ENCODE data around the gene ERMN.

Gene ERMN

GRCh38 chr2:157311706-157312105, 13.9 kb downstream of the ERMN start:
- H3K9ac ChIP-seq (ENCODE audit: low read length in 2 of 2) = no peak overlapping the region

GRCh38 chr2:157309878-157310277, 15.7 kb downstream of the ERMN start:
- Histone ChIP-seq H3K9me3 (ENCODE audit: control insufficient read depth in 2 of 2, low read length in 2 of 2) (no peaks in the 10 kb centered on the region), H3K9ac (ENCODE audit: low read length in 2 of 2) (no peak overlapping the region), H3K36me3 (ENCODE audit: control insufficient read depth in 2 of 2, insufficient read depth in 2 of 2, low read length in 2 of 2) (no peaks in the 10 kb centered on the region), H3K27me3 (ENCODE audit: control insufficient read depth in 1 of 2, insufficient read depth in 2 of 2, low read length in 2 of 2) (no peaks in the 10 kb centered on the region), H3K27ac (ENCODE audit: low read length) (no peak overlapping the region), H3K4me3 (ENCODE audit: low read length in 2 of 2) (no peak overlapping the region), H3K4me1 (ENCODE audit: control insufficient read depth, insufficient read depth, low read length) (no peaks in the 10 kb centered on the region)

More at GRCh38 chr2:157311706-157312105, 13.9 kb downstream of the ERMN start:
- no peaks in the 10 kb centered on the region for H3K4me1 ChIP-seq (ENCODE audit: control insufficient read depth, insufficient read depth, low read length)
- H3K9me3 ChIP-seq (ENCODE audit: control insufficient read depth in 2 of 2, low read length in 2 of 2) = no peaks in the 10 kb centered on the region
- no peak overlapping the region for H3K4me3 ChIP-seq (ENCODE audit: low read length in 2 of 2)
- H3K36me3 ChIP-seq (ENCODE audit: control insufficient read depth in 2 of 2, insufficient read depth in 2 of 2, low read length in 2 of 2) = no peaks in the 10 kb centered on the region
- H3K27ac ChIP-seq (ENCODE audit: low read length) = no peak overlapping the region
- H3K27me3 ChIP-seq (ENCODE audit: control insufficient read depth in 1 of 2, insufficient read depth in 2 of 2, low read length in 2 of 2) = no peaks in the 10 kb centered on the region

GRCh38 chr2:157307021-157307420, 18.6 kb downstream of the ERMN start:
- no peak overlapping the region for H3K9ac ChIP-seq (ENCODE audit: low read length in 2 of 2)
- H3K27ac ChIP-seq (ENCODE audit: low read length) = no peak overlapping the region
- no peaks in the 10 kb centered on the region for H3K4me1 ChIP-seq (ENCODE audit: control insufficient read depth, insufficient read depth, low read length)
- H3K27me3 ChIP-seq (ENCODE audit: control insufficient read depth in 1 of 2, insufficient read depth in 2 of 2, low read length in 2 of 2) = no peaks in the 10 kb centered on the region
- no peaks in the 10 kb centered on the region for H3K36me3 ChIP-seq (ENCODE audit: control insufficient read depth in 2 of 2, insufficient read depth in 2 of 2, low read length in 2 of 2)
- H3K9me3 ChIP-seq (ENCODE audit: control insufficient read depth in 2 of 2, low read length in 2 of 2) = no peaks in the 10 kb centered on the region
- no peak overlapping the region for H3K4me3 ChIP-seq (ENCODE audit: low read length in 2 of 2)

- no peaks in the 10 kb centered on the region for H3K27me3 ChIP-seq (ENCODE audit: control insufficient read depth in 1 of 2, insufficient read depth in 2 of 2, low read length in 2 of 2)
- H3K36me3 ChIP-seq (ENCODE audit: control insufficient read depth in 2 of 2, insufficient read depth in 2 of 2, low read length in 2 of 2) = no peaks in the 10 kb centered on the region
- H3K4me1 ChIP-seq (ENCODE audit: control insufficient read depth, insufficient read depth, low read length) = no peaks in the 10 kb centered on the region
- no peak overlapping the region for H3K9ac ChIP-seq (ENCODE audit: low read length in 2 of 2)
- no peak overlapping the region for H3K4me3 ChIP-seq (ENCODE audit: low read length in 2 of 2)
- no peaks in the 10 kb centered on the region for H3K9me3 ChIP-seq (ENCODE audit: control insufficient read depth in 2 of 2, low read length in 2 of 2)
- no peak overlapping the region for H3K27ac ChIP-seq (ENCODE audit: low read length)
Observed at GRCh38 chr2:157305723-157306110, 19.9 kb downstream of the ERMN start.

GRCh38 chr2:157304811-157305722, 20.6 kb downstream of the ERMN start:
- Histone ChIP-seq H3K9ac (ENCODE audit: low read length in 2 of 2) (no peak overlapping the region), H3K4me3 (ENCODE audit: low read length in 2 of 2) (no peak overlapping the region), H3K36me3 (ENCODE audit: control insufficient read depth in 2 of 2, insufficient read depth in 2 of 2, low read length in 2 of 2) (no peaks in the 10 kb centered on the region), H3K9me3 (ENCODE audit: control insufficient read depth in 2 of 2, low read length in 2 of 2) (no peaks in the 10 kb centered on the region), H3K4me1 (ENCODE audit: control insufficient read depth, insufficient read depth, low read length) (no peaks in the 10 kb centered on the region), H3K27ac (ENCODE audit: low read length) (no peak overlapping the region), H3K27me3 (ENCODE audit: control insufficient read depth in 1 of 2, insufficient read depth in 2 of 2, low read length in 2 of 2) (no peaks in the 10 kb centered on the region)

- H3K27me3 ChIP-seq (ENCODE audit: control insufficient read depth in 1 of 2, insufficient read depth in 2 of 2, low read length in 2 of 2) = no peaks in the 10 kb centered on the region
- H3K4me3 ChIP-seq (ENCODE audit: low read length in 2 of 2) = no peak overlapping the region
- H3K4me1 ChIP-seq (ENCODE audit: control insufficient read depth, insufficient read depth, low read length) = no peaks in the 10 kb centered on the region
- no peak overlapping the region for H3K9ac ChIP-seq (ENCODE audit: low read length in 2 of 2)
- H3K9me3 ChIP-seq (ENCODE audit: control insufficient read depth in 2 of 2, low read length in 2 of 2) = no peaks in the 10 kb centered on the region
- no peaks in the 10 kb centered on the region for H3K36me3 ChIP-seq (ENCODE audit: control insufficient read depth in 2 of 2, insufficient read depth in 2 of 2, low read length in 2 of 2)
- no peak overlapping the region for H3K27ac ChIP-seq (ENCODE audit: low read length)
Observed at GRCh38 chr2:157303612-157304011, 22.0 kb downstream of the ERMN start.

- Histone ChIP-seq H3K4me1 (ENCODE audit: control insufficient read depth, insufficient read depth, low read length) (no peaks in the 10 kb centered on the region), H3K27me3 (ENCODE audit: control insufficient read depth in 1 of 2, insufficient read depth in 2 of 2, low read length in 2 of 2) (no peaks in the 10 kb centered on the region), H3K36me3 (ENCODE audit: control insufficient read depth in 2 of 2, insufficient read depth in 2 of 2, low read length in 2 of 2) (no peaks in the 10 kb centered on the region), H3K4me3 (ENCODE audit: low read length in 2 of 2) (no peak overlapping the region), H3K27ac (ENCODE audit: low read length) (no peak overlapping the region), H3K9ac (ENCODE audit: low read length in 2 of 2) (no peak overlapping the region), H3K9me3 (ENCODE audit: control insufficient read depth in 2 of 2, low read length in 2 of 2) (no peaks in the 10 kb centered on the region)
Observed at GRCh38 chr2:157302492-157303099, 23.0 kb downstream of the ERMN start.

GRCh38 chr2:157301307-157301706, 24.3 kb downstream of the ERMN start:
- no peaks in the 10 kb centered on the region for H3K36me3 ChIP-seq (ENCODE audit: control insufficient read depth in 2 of 2, insufficient read depth in 2 of 2, low read length in 2 of 2)
- H3K4me1 ChIP-seq (ENCODE audit: control insufficient read depth, insufficient read depth, low read length) = no peaks in the 10 kb centered on the region
- H3K4me3 ChIP-seq (ENCODE audit: low read length in 2 of 2) = no peak overlapping the region
- no peaks in the 10 kb centered on the region for H3K9me3 ChIP-seq (ENCODE audit: control insufficient read depth in 2 of 2, low read length in 2 of 2)
- no peak overlapping the region for H3K9ac ChIP-seq (ENCODE audit: low read length in 2 of 2)
- H3K27me3 ChIP-seq (ENCODE audit: control insufficient read depth in 1 of 2, insufficient read depth in 2 of 2, low read length in 2 of 2) = no peaks in the 10 kb centered on the region
- no peak overlapping the region for H3K27ac ChIP-seq (ENCODE audit: low read length)

- Histone ChIP-seq H3K4me3 (ENCODE audit: low read length in 2 of 2) (no peak overlapping the region), H3K4me1 (ENCODE audit: control insufficient read depth, insufficient read depth, low read length) (no peaks in the 10 kb centered on the region), H3K27ac (ENCODE audit: low read length) (no peak overlapping the region)
Observed at GRCh38 chr2:157296958-157297357, 28.7 kb downstream of the ERMN start.

GRCh38 chr2:157296490-157296889, 29.1 kb downstream of the ERMN start:
- Histone ChIP-seq H3K27me3 (ENCODE audit: control insufficient read depth in 1 of 2, insufficient read depth in 2 of 2, low read length in 2 of 2) (no peaks in the 10 kb centered on the region), H3K9me3 (ENCODE audit: control insufficient read depth in 2 of 2, low read length in 2 of 2) (no peaks in the 10 kb centered on the region), H3K27ac (ENCODE audit: low read length) (no peak overlapping the region), H3K4me1 (ENCODE audit: control insufficient read depth, insufficient read depth, low read length) (no peaks in the 10 kb centered on the region), H3K9ac (ENCODE audit: low read length in 2 of 2) (no peak overlapping the region), H3K4me3 (ENCODE audit: low read length in 2 of 2) (no peak overlapping the region), H3K36me3 (ENCODE audit: control insufficient read depth in 2 of 2, insufficient read depth in 2 of 2, low read length in 2 of 2) (no peaks in the 10 kb centered on the region)

More at GRCh38 chr2:157296958-157297357, 28.7 kb downstream of the ERMN start:
- Histone ChIP-seq H3K36me3 (ENCODE audit: control insufficient read depth in 2 of 2, insufficient read depth in 2 of 2, low read length in 2 of 2) (no peaks in the 10 kb centered on the region), H3K27me3 (ENCODE audit: control insufficient read depth in 1 of 2, insufficient read depth in 2 of 2, low read length in 2 of 2) (no peaks in the 10 kb centered on the region), H3K9ac (ENCODE audit: low read length in 2 of 2) (no peak overlapping the region), H3K9me3 (ENCODE audit: control insufficient read depth in 2 of 2, low read length in 2 of 2) (no peaks in the 10 kb centered on the region)

- no peak overlapping the region for H3K27ac ChIP-seq (ENCODE audit: low read length)
- no peaks in the 10 kb centered on the region for H3K27me3 ChIP-seq (ENCODE audit: control insufficient read depth in 1 of 2, insufficient read depth in 2 of 2, low read length in 2 of 2)
- no peaks in the 10 kb centered on the region for H3K36me3 ChIP-seq (ENCODE audit: control insufficient read depth in 2 of 2, insufficient read depth in 2 of 2, low read length in 2 of 2)
- no peak overlapping the region for H3K4me3 ChIP-seq (ENCODE audit: low read length in 2 of 2)
- no peak overlapping the region for H3K9ac ChIP-seq (ENCODE audit: low read length in 2 of 2)
- H3K4me1 ChIP-seq (ENCODE audit: control insufficient read depth, insufficient read depth, low read length) = no peaks in the 10 kb centered on the region
- no peaks in the 10 kb centered on the region for H3K9me3 ChIP-seq (ENCODE audit: control insufficient read depth in 2 of 2, low read length in 2 of 2)
Observed at GRCh38 chr2:157292853-157293252, 32.8 kb downstream of the ERMN start.
